ENCODE results near the gene OLFML3. TPM values are rescaled to one million over a fixed set of nuclear protein-coding genes. Genes with fewer than 3 reads are reported as not detected.
A peak's percentile ranks its signal among the peaks of the same experiment; 100 is the strongest.

Gene OLFML3
- total and polyA plus RNA-seq, 2 of the 13 experiments (the other 11 are each of a cell fraction or from before 2014, with no cell fraction given) = 2.0 to 5.1 TPM

DNA sequence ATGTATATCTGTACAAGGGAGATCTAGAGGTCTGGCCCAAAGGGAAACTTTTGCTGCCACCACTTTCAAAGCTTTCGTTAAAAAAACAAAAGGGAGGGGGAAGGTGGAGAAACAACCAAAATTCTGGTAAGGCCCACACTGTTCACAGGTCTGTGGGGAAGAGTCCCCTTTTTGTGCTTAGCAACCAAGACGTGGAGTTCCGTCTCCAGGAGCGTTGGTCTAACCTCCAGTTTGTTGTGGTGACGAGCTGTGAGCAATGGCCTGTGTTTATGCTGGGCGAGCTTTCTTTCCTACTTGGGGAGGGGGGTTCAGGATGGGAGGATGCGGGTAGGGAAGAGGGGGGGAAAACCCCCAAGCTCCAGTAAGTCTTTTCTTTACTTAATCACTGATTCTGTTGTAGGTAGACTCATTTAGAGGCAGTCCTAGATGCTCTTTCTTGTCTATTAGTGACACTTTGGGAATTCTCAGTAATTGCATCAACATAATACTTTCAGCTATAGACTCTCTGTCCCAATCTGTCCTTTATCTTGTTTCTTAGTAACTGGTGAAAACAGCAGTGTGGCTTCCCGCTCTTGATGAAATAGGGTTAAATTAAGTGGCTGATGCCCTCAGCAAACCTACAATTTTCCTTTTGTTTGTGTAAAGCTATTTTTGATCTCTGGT is 48.6 kb upstream of the OLFML3 start (continued):
- TF ChIP-seq ZBTB10 (CRISPR knock-in tag; IDR thresholded peaks at IDR 0.05; ENCODE audit: borderline replicate concordance) (no peak), RFX1 (IDR thresholded peaks at IDR 0.05) (no peak), ZNF12 (CRISPR knock-in tag; IDR thresholded peaks at IDR 0.05) (no peak)
- TF ChIP-seq, protein P1, sequence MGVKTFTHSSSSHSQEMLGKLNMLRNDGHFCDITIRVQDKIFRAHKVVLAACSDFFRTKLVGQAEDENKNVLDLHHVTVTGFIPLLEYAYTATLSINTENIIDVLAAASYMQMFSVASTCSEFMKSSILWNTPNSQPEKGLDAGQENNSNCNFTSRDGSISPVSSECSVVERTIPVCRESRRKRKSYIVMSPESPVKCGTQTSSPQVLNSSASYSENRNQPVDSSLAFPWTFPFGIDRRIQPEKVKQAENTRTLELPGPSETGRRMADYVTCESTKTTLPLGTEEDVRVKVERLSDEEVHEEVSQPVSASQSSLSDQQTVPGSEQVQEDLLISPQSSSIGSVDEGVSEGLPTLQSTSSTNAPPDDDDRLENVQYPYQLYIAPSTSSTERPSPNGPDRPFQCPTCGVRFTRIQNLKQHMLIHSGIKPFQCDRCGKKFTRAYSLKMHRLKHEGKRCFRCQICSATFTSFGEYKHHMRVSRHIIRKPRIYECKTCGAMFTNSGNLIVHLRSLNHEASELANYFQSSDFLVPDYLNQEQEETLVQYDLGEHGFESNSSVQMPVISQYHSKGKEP (CRISPR knock-in tag; IDR thresholded peaks at IDR 0.05) = no peak

DNA sequence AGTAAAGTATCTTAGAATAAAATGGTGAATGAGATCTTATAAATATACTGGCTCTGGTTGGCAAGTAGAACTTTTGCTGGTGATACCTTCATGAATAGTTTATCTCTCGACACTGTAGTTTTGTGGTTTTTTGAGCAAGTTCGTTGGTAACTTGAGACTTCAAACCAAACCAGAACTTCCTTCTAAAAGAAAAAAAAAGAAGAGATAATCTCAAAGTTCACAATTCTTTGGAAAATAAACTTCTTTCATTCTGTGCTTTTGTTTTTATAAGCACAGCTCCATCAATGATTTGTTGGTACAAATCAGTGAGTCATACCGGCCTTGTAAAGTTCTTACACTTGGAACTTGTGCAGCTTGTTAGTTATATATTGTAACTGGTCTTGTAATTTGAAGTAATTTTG is 47.8 kb upstream of the OLFML3 start:
- H3K36me3 ChIP-seq (replicated peaks in 1 of 2; ENCODE audit: control insufficient read depth in 1 of 2, insufficient read depth in 2 of 2, low read length in 2 of 2) = no peaks in the 10 kb centered on the region
- H4K20me1 ChIP-seq (ENCODE audit: insufficient read depth, low read length) = peaks cover 17% of the 10 kb centered on the region
- TF ChIP-seq CAMTA2 (CRISPR knock-in tag; IDR thresholded peaks at IDR 0.05; ENCODE audit: borderline replicate concordance) = no peak
- TF ChIP-seq GATAD2A (CRISPR knock-in tag; IDR thresholded peaks at IDR 0.05) = 0 out of 2 replicates have a peak, but pooled peaks have one; percentile 12
- TF ChIP-seq, protein P2, sequence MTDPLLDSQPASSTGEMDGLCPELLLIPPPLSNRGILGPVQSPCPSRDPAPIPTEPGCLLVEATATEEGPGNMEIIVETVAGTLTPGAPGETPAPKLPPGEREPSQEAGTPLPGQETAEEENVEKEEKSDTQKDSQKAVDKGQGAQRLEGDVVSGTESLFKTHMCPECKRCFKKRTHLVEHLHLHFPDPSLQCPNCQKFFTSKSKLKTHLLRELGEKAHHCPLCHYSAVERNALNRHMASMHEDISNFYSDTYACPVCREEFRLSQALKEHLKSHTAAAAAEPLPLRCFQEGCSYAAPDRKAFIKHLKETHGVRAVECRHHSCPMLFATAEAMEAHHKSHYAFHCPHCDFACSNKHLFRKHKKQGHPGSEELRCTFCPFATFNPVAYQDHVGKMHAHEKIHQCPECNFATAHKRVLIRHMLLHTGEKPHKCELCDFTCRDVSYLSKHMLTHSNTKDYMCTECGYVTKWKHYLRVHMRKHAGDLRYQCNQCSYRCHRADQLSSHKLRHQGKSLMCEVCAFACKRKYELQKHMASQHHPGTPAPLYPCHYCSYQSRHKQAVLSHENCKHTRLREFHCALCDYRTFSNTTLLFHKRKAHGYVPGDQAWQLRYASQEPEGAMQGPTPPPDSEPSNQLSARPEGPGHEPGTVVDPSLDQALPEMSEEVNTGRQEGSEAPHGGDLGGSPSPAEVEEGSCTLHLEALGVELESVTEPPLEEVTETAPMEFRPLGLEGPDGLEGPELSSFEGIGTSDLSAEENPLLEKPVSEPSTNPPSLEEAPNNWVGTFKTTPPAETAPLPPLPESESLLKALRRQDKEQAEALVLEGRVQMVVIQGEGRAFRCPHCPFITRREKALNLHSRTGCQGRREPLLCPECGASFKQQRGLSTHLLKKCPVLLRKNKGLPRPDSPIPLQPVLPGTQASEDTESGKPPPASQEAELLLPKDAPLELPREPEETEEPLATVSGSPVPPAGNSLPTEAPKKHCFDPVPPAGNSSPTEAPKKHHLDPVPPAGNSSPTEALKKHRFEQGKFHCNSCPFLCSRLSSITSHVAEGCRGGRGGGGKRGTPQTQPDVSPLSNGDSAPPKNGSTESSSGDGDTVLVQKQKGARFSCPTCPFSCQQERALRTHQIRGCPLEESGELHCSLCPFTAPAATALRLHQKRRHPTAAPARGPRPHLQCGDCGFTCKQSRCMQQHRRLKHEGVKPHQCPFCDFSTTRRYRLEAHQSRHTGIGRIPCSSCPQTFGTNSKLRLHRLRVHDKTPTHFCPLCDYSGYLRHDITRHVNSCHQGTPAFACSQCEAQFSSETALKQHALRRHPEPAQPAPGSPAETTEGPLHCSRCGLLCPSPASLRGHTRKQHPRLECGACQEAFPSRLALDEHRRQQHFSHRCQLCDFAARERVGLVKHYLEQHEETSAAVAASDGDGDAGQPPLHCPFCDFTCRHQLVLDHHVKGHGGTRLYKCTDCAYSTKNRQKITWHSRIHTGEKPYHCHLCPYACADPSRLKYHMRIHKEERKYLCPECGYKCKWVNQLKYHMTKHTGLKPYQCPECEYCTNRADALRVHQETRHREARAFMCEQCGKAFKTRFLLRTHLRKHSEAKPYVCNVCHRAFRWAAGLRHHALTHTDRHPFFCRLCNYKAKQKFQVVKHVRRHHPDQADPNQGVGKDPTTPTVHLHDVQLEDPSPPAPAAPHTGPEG (CRISPR knock-in tag; IDR thresholded peaks at IDR 0.05) = no peak
- TF ChIP-seq SIX1 (CRISPR knock-in tag; IDR thresholded peaks at IDR 0.05; ENCODE audit: borderline replicate concordance) = peak; percentile 42; the same call in 1 of the 2 replicates
- no peaks in the 10 kb centered on the region; a peak in 1 of 5 replicates for H3K27me3 ChIP-seq (ENCODE audit: control insufficient read depth in 1 of 2, insufficient read depth in 2 of 2, low read length in 2 of 2)
- H3K79me2 ChIP-seq (ENCODE audit: insufficient read depth, low read length) = peaks cover 65% of the 10 kb centered on the region
- CTCF ChIA-PET (ENCODE audit: low intra/inter-chr PET ratio, low total read pairs) = no interaction called here
- 6% methylated on average over 3 of the region's 3 CpGs for WGBS (ENCODE audit: low lambda C conversion rate)
- H3K4me3 ChIP-seq (replicated peaks in 1 of 3; ENCODE audit: insufficient read depth in 1 of 3, low read depth in 2 of 3, low read length in 3 of 3) = peak overlapping the region; percentile 90 to 99 (median 99); a peak in 5 of 6 replicates
- peak overlapping the region; percentile 81 for H3K4me2 ChIP-seq (ENCODE audit: low read depth, low read length)
- FAIRE-seq (no peak), DNase-seq (ENCODE audit: low spot score) (peak; percentile 24), ATAC-seq (no peak)
- H3K9me3 ChIP-seq (ENCODE audit: low read length) = no peaks in the 10 kb centered on the region
- intact Hi-C loops (cut with micrococcal nuclease; ENCODE audit: unreplicated experiment) = loop anchor here (2.0 kb wide), 1 partner anchor 17 kb away; no protein-coding TSS in a partner anchor
- no peak overlapping the region for H2AFZ ChIP-seq (ENCODE audit: low read length)
- H3K9ac ChIP-seq (ENCODE audit: insufficient read depth, low read depth, low read length) = peak overlapping the region; percentile 96
- peak overlapping the region; percentile 99 for H3K27ac ChIP-seq (ENCODE audit: extremely low read length, insufficient read depth, low read length)
- BruUV-seq (replicated peaks) = no TSS peak
- H3K4me1 ChIP-seq (ENCODE audit: insufficient read depth, low read length) = peaks cover 55% of the 10 kb centered on the region
- in situ Hi-C loops (cut with HindIII; ENCODE audit: extremely low pct_ligation_motif_present, low pct_unique_long_range_greater_than_20kb) = no loop called here
- POLR2A ChIA-PET = interaction anchor here (1.2 to 4.4 kb wide), 4 partner anchors 14 to 120 kb away, joined by 4 to 102 read pairs (median 32); partner anchors contain the start of genes AP4B1, DCLRE1B and RSBN1

Measured in HepG2 (cell line).